Testis (tissue), 2 donors: Measurements from ENCODE around the gene FBN2.

Experiments
- POLR2A ChIP-seq: fragments of 450-650 bp; IDR thresholded peaks from one replicate; pipeline ENCODE4 v1.6.1; 2017; ENCODE audit warnings: antibody characterized with exemption, mild to moderate bottlenecking, moderate library complexity
- TF ChIP-seq, protein P1 (sequence below), 3 experiments: fragments of 450-650 bp in 2 of 3; fragments of 200-600 bp in 1 of 3; sonication (generic) in 1 of 3; IDR thresholded peaks; one replicate each; pipeline ENCODE4 v1.5.1; 2016 to 2019; ENCODE audit warnings: antibody characterized with exemption in 3 of 3, mild to moderate bottlenecking in 2 of 3, moderate library complexity in 1 of 3

DNA sequence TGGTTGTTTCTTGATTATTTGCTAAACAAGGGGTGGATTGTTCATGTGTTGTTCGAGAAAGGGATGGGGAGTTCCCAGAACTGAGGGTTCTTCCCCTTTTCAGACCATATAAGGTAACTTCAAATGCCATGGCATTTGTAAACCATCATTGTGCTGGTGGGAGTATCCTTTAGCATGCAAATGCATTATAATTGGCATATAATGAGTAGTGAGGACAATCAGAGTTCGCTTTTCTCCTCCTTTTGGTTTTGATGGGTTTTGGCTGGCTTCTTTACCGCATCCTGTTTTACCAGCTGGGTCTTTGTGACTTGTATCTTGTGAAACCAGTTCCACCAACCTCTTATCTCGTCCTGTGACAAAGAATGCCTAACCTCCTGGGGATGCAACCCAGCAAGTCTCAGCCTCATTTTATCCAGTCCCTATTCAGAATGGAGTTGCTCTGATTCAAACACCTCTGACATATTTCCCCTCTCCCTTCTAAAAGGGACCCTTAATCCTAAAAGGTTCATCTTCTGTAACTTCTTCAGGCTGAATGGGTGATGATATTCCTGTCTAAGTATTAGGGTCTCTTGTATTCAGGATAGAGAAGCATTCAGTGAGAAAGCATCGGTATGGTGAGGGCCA is 8.7 kb upstream of the FBN2 start:
- TF ChIP-seq, protein P1, sequence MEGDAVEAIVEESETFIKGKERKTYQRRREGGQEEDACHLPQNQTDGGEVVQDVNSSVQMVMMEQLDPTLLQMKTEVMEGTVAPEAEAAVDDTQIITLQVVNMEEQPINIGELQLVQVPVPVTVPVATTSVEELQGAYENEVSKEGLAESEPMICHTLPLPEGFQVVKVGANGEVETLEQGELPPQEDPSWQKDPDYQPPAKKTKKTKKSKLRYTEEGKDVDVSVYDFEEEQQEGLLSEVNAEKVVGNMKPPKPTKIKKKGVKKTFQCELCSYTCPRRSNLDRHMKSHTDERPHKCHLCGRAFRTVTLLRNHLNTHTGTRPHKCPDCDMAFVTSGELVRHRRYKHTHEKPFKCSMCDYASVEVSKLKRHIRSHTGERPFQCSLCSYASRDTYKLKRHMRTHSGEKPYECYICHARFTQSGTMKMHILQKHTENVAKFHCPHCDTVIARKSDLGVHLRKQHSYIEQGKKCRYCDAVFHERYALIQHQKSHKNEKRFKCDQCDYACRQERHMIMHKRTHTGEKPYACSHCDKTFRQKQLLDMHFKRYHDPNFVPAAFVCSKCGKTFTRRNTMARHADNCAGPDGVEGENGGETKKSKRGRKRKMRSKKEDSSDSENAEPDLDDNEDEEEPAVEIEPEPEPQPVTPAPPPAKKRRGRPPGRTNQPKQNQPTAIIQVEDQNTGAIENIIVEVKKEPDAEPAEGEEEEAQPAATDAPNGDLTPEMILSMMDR (IDR thresholded peaks at IDR 0.05), result no peak
- no peak for TF ChIP-seq POLR2A
